ENCODE data around the gene DHODH. TPM values are rescaled to one million over a fixed set of nuclear protein-coding genes. Genes with fewer than 3 reads are reported as not detected.

DHODH gene
- total and polyA plus RNA-seq, 2 experiments from 2014 or later: 10.7 to 15.1 TPM

DNA sequence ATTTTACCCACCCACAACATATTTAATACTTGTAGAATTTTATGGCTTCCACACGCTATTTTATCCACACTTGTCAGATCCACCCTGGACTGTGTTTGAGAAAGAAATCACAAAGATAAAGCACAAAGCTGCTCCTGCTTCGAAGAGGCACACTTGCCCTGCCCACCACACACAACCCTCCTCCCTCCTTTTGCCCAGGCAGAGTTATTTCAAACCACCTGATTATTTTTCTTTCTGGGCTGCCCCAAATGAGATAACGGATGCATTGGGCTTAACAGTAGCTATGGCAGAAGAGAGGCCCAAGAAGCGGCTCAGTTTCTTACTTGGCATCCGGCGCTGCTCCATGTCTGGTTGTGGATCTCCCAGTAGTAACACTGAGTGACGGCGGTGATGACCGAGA lies 35.5 kb upstream of the DHODH start:
- DNase-seq (ENCODE audit: low spot score) (no peak), ATAC-seq (no peak)
- no peaks in the 10 kb centered on the region for H4K20me1 ChIP-seq (replicated peaks; ENCODE audit: insufficient read depth)
- no peak overlapping the region for H3K27ac ChIP-seq (ENCODE audit: low read depth)
- no peaks in the 10 kb centered on the region for H3K27me3 ChIP-seq (ENCODE audit: insufficient read depth)
- no peaks in the 10 kb centered on the region for H3K79me2 ChIP-seq (replicated peaks; ENCODE audit: insufficient read depth)
- no peaks in the 10 kb centered on the region for H3K36me3 ChIP-seq (ENCODE audit: insufficient read depth)
- no peaks in the 10 kb centered on the region for H3K9me3 Mint-ChIP-seq
- H3K4me1 Mint-ChIP-seq: no peaks in the 10 kb centered on the region
- 0 out of 2 replicates have a peak overlapping the region, but pooled peaks have one; percentile 56 for H2AFZ ChIP-seq
- H3K4me3 Mint-ChIP-seq: no peak overlapping the region
- TF ChIP-seq EZH2 (IDR thresholded peaks at IDR 0.05; ENCODE audit: low read depth, unreplicated experiment): no peak
- TF ChIP-seq, protein P1, sequence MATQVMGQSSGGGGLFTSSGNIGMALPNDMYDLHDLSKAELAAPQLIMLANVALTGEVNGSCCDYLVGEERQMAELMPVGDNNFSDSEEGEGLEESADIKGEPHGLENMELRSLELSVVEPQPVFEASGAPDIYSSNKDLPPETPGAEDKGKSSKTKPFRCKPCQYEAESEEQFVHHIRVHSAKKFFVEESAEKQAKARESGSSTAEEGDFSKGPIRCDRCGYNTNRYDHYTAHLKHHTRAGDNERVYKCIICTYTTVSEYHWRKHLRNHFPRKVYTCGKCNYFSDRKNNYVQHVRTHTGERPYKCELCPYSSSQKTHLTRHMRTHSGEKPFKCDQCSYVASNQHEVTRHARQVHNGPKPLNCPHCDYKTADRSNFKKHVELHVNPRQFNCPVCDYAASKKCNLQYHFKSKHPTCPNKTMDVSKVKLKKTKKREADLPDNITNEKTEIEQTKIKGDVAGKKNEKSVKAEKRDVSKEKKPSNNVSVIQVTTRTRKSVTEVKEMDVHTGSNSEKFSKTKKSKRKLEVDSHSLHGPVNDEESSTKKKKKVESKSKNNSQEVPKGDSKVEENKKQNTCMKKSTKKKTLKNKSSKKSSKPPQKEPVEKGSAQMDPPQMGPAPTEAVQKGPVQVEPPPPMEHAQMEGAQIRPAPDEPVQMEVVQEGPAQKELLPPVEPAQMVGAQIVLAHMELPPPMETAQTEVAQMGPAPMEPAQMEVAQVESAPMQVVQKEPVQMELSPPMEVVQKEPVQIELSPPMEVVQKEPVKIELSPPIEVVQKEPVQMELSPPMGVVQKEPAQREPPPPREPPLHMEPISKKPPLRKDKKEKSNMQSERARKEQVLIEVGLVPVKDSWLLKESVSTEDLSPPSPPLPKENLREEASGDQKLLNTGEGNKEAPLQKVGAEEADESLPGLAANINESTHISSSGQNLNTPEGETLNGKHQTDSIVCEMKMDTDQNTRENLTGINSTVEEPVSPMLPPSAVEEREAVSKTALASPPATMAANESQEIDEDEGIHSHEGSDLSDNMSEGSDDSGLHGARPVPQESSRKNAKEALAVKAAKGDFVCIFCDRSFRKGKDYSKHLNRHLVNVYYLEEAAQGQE (IDR thresholded peaks at IDR 0.05; ENCODE audit: unreplicated experiment): no peak
- TF ChIP-seq, protein P2, sequence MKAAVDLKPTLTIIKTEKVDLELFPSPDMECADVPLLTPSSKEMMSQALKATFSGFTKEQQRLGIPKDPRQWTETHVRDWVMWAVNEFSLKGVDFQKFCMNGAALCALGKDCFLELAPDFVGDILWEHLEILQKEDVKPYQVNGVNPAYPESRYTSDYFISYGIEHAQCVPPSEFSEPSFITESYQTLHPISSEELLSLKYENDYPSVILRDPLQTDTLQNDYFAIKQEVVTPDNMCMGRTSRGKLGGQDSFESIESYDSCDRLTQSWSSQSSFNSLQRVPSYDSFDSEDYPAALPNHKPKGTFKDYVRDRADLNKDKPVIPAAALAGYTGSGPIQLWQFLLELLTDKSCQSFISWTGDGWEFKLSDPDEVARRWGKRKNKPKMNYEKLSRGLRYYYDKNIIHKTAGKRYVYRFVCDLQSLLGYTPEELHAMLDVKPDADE (IDR thresholded peaks at IDR 0.05): no peak
- TF ChIP-seq, protein P3, sequence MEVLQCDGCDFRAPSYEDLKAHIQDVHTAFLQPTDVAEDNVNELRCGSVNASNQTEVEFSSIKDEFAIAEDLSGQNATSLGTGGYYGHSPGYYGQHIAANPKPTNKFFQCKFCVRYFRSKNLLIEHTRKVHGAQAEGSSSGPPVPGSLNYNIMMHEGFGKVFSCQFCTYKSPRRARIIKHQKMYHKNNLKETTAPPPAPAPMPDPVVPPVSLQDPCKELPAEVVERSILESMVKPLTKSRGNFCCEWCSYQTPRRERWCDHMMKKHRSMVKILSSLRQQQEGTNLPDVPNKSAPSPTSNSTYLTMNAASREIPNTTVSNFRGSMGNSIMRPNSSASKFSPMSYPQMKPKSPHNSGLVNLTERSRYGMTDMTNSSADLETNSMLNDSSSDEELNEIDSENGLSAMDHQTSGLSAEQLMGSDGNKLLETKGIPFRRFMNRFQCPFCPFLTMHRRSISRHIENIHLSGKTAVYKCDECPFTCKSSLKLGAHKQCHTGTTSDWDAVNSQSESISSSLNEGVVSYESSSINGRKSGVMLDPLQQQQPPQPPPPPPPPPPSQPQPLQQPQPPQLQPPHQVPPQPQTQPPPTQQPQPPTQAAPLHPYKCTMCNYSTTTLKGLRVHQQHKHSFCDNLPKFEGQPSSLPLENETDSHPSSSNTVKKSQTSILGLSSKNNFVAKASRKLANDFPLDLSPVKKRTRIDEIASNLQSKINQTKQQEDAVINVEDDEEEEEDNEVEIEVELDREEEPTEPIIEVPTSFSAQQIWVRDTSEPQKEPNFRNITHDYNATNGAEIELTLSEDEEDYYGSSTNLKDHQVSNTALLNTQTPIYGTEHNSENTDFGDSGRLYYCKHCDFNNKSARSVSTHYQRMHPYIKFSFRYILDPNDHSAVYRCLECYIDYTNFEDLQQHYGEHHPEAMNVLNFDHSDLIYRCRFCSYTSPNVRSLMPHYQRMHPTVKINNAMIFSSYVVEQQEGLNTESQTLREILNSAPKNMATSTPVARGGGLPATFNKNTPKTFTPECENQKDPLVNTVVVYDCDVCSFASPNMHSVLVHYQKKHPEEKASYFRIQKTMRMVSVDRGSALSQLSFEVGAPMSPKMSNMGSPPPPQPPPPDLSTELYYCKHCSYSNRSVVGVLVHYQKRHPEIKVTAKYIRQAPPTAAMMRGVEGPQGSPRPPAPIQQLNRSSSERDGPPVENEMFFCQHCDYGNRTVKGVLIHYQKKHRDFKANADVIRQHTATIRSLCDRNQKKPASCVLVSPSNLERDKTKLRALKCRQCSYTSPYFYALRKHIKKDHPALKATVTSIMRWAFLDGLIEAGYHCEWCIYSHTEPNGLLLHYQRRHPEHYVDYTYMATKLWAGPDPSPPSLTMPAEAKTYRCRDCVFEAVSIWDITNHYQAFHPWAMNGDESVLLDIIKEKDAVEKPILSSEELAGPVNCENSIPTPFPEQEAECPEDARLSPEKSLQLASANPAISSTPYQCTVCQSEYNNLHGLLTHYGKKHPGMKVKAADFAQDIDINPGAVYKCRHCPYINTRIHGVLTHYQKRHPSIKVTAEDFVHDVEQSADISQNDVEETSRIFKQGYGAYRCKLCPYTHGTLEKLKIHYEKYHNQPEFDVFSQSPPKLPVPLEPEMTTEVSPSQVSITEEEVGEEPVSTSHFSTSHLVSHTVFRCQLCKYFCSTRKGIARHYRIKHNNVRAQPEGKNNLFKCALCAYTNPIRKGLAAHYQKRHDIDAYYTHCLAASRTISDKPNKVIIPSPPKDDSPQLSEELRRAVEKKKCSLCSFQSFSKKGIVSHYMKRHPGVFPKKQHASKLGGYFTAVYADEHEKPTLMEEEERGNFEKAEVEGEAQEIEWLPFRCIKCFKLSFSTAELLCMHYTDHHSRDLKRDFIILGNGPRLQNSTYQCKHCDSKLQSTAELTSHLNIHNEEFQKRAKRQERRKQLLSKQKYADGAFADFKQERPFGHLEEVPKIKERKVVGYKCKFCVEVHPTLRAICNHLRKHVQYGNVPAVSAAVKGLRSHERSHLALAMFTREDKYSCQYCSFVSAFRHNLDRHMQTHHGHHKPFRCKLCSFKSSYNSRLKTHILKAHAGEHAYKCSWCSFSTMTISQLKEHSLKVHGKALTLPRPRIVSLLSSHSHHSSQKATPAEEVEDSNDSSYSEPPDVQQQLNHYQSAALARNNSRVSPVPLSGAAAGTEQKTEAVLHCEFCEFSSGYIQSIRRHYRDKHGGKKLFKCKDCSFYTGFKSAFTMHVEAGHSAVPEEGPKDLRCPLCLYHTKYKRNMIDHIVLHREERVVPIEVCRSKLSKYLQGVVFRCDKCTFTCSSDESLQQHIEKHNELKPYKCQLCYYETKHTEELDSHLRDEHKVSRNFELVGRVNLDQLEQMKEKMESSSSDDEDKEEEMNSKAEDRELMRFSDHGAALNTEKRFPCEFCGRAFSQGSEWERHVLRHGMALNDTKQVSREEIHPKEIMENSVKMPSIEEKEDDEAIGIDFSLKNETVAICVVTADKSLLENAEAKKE (CRISPR knock-in tag; IDR thresholded peaks at IDR 0.05): no peak
- TF ChIP-seq ZNF114 (CRISPR knock-in tag; IDR thresholded peaks at IDR 0.05): no peak
- no peak for TF ChIP-seq JUNB (IDR thresholded peaks at IDR 0.05; ENCODE audit: unreplicated experiment)
- no peak for TF ChIP-seq CREB1 (CRISPR knock-in tag; IDR thresholded peaks at IDR 0.05; ENCODE audit: low read depth)
- TF ChIP-seq STAT1 (IDR thresholded peaks at IDR 0.05; ENCODE audit: unreplicated experiment): no peak
- TF ChIP-seq ZNF331 (CRISPR knock-in tag; IDR thresholded peaks at IDR 0.05; ENCODE audit: low read depth): no peak
- no peak for TF ChIP-seq POLR2AphosphoS5 (IDR thresholded peaks at IDR 0.05; ENCODE audit: low read depth)
- no peak for TF ChIP-seq NANOG (IDR thresholded peaks at IDR 0.05; ENCODE audit: borderline replicate concordance)
- TF ChIP-seq, protein P4, sequence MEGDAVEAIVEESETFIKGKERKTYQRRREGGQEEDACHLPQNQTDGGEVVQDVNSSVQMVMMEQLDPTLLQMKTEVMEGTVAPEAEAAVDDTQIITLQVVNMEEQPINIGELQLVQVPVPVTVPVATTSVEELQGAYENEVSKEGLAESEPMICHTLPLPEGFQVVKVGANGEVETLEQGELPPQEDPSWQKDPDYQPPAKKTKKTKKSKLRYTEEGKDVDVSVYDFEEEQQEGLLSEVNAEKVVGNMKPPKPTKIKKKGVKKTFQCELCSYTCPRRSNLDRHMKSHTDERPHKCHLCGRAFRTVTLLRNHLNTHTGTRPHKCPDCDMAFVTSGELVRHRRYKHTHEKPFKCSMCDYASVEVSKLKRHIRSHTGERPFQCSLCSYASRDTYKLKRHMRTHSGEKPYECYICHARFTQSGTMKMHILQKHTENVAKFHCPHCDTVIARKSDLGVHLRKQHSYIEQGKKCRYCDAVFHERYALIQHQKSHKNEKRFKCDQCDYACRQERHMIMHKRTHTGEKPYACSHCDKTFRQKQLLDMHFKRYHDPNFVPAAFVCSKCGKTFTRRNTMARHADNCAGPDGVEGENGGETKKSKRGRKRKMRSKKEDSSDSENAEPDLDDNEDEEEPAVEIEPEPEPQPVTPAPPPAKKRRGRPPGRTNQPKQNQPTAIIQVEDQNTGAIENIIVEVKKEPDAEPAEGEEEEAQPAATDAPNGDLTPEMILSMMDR (conservative IDR thresholded peaks at IDR 0.05; ENCODE audit: low read depth in 2 of 2): no peak
- TF ChIP-seq EZH2phosphoT487 (IDR thresholded peaks at IDR 0.05; ENCODE audit: unreplicated experiment): no peak
- H3K9me2 ChIP-seq (ENCODE audit: insufficient read depth): no peaks in the 10 kb centered on the region
- no peaks in the 10 kb centered on the region for H3K27me3 Mint-ChIP-seq (ENCODE audit: insufficient read depth, low read depth, poor library complexity)
- no peak overlapping the region for H3K27ac Mint-ChIP-seq
- no peaks in the 10 kb centered on the region for H3K36me3 Mint-ChIP-seq (ENCODE audit: low read depth)
- no peak overlapping the region for H3K4me2 ChIP-seq
- H3K4me3 ChIP-seq: no peak overlapping the region
- H3F3A ChIP-seq (replicated peaks; ENCODE audit: low read depth): no peaks in the 10 kb centered on the region
- H3K4me1 ChIP-seq (ENCODE audit: insufficient read depth): no peaks in the 10 kb centered on the region
